Midbrain (tissue), 1 donor: Measurements from ENCODE around the gene MYO7B.

Experiments used
- DNase-seq: peaks from one replicate; lab custom pipeline; 2025; lab: John Stamatoyannopoulos, UW

MYO7B gene

GRCh38 chr2:127650041-127650784 lies 114.7 kb downstream of the MYO7B start:
- DNase-seq, result no peak

GRCh38 chr2:127650785-127651380 lies 115.4 kb downstream of the MYO7B start:
- no peak for DNase-seq

- no peak for DNase-seq
These were observed 115.9 kb downstream of the MYO7B start for GRCh38 chr2:127651381-127651809.

- DNase-seq, result peak; percentile 81
These were observed 116.6 kb downstream of the MYO7B start for GRCh38 chr2:127651971-127652550.

GRCh38 chr2:127652786-127653357 lies 117.4 kb downstream of the MYO7B start:
- DNase-seq, result no peak

- no peak for DNase-seq
These were observed 118.1 kb downstream of the MYO7B start for GRCh38 chr2:127653421-127654083.

GRCh38 chr2:127654084-127654837 lies 118.8 kb downstream of the MYO7B start:
- no peak for DNase-seq

- no peak for DNase-seq
These were observed 119.3 kb downstream of the MYO7B start for GRCh38 chr2:127654838-127655175.

- no peak for DNase-seq
These were observed 120.0 kb downstream of the MYO7B start for GRCh38 chr2:127655209-127656073.

- no peak for DNase-seq
These were observed 121.2 kb downstream of the MYO7B start for GRCh38 chr2:127656569-127657231.

GRCh38 chr2:127657232-127657595 lies 121.7 kb downstream of the MYO7B start:
- DNase-seq, result no peak

GRCh38 chr2:127658146-127658545 lies 122.7 kb downstream of the MYO7B start:
- no peak for DNase-seq

GRCh38 chr2:127658641-127659407 lies 123.3 kb downstream of the MYO7B start:
- DNase-seq, result no peak

- no peak for DNase-seq
These were observed 124.2 kb downstream of the MYO7B start for GRCh38 chr2:127659408-127660290.

GRCh38 chr2:127660291-127660578 lies 124.8 kb downstream of the MYO7B start:
- no peak for DNase-seq

GRCh38 chr2:127661072-127661649 lies 125.7 kb downstream of the MYO7B start:
- peak; percentile 39 for DNase-seq

GRCh38 chr2:127661949-127662510 lies 126.5 kb downstream of the MYO7B start:
- no peak for DNase-seq

- no peak for DNase-seq
These were observed 127.6 kb downstream of the MYO7B start for GRCh38 chr2:127662937-127663565.
